Activated CD4-positive, alpha-beta T cell treated with anti-CD3 and anti-CD28 coated beads for 36 hours (primary cell): ENCODE results near the gene HBB. TPM values are rescaled to one million over a fixed set of nuclear protein-coding genes. Genes with fewer than 3 reads are reported as not detected.

ENCODE experiments used
- total RNA-seq, 2 experiments: library from RNA; stranded (reverse); gene quantifications; one replicate each; pipeline ENCODE4 v1.2.3, GENCODE V29; 2021

Gene HBB
- total RNA-seq, 2 experiments from 2014 or later, result not detected

Other genes starting within 250 kb of the HBB start
- not detected for gene OR51L1, start 232.2 kb downstream of the HBB start, total RNA-seq
- gene OR52J3, start 180.5 kb downstream of the HBB start, total RNA-seq, result not detected
- gene OR52E2, start 167.4 kb downstream of the HBB start, total RNA-seq, result not detected
- gene OR52E1, start 157.5 kb downstream of the HBB start, total RNA-seq, result not detected
- gene OR52A5, start 88.7 kb downstream of the HBB start, total RNA-seq, result not detected
- gene OR52A1, start 72.3 kb downstream of the HBB start, total RNA-seq, result not detected
- gene OR51V1, start 26.4 kb downstream of the HBB start, total RNA-seq, result not detected
- gene HBD, start 7.4 kb upstream of the HBB start, total RNA-seq, result not detected
- gene HBG1, start 22.8 kb upstream of the HBB start, total RNA-seq, result not detected
- not detected for gene HBG2, start 27.7 kb upstream of the HBB start, total RNA-seq
- not detected for gene HBE1, start 42.9 kb upstream of the HBB start, total RNA-seq
- gene OR51B4, start 74.9 kb upstream of the HBB start, total RNA-seq, result not detected
- gene OR51B2, start 97.2 kb upstream of the HBB start, total RNA-seq, result not detected
- gene OR51B5, start 116.5 kb upstream of the HBB start, total RNA-seq, result not detected
- not detected for gene OR51B6, start 124.4 kb upstream of the HBB start, total RNA-seq
- gene OR51M1, start 156.7 kb upstream of the HBB start, total RNA-seq, result not detected
- gene OR51Q1, start 195.0 kb upstream of the HBB start, total RNA-seq, result not detected
- not detected for gene OR51I1, start 214.4 kb upstream of the HBB start, total RNA-seq
- gene OR51I2, start 222.3 kb upstream of the HBB start, total RNA-seq, result not detected